T-helper 2 cell treated with Interferon-gamma antibody and Interleukin-4, amounts not matched to agents 5 μg/mL and 100 μg/mL, for 36 hours (primary cell): ENCODE measurements around the gene NBPF3.
"Not testable (repeated sequence)": the region's sequence is repeated elsewhere in the genome, so short reads cannot be mapped to it uniquely, and the experiment has no call there.

Experiments used
- DNase-seq: peaks from one replicate; pipeline ENCODE4 v3.0.0; 2021; ENCODE audit warnings: low spot score
- H3K27ac Mint-ChIP-seq: one replicate; pipeline ENCODE4 v1.8.0; 2021; ENCODE audit warnings: mild to moderate bottlenecking, mixed read lengths
- H3K27me3 Mint-ChIP-seq: one replicate; pipeline ENCODE4 v1.8.0; 2021; ENCODE audit warnings: low read depth, mixed read lengths
- H3K36me3 Mint-ChIP-seq: one replicate; pipeline ENCODE4 v1.8.0; 2021; ENCODE audit warnings: low read depth, mixed read lengths
- H3K4me1 Mint-ChIP-seq: one replicate; pipeline ENCODE4 v1.8.0; 2021; ENCODE audit warnings: low read depth, mixed read lengths
- H3K4me3 Mint-ChIP-seq: one replicate; pipeline ENCODE4 v1.8.0; 2022; ENCODE audit warnings: mild to moderate bottlenecking, moderate library complexity, mixed read lengths
- H3K9me3 Mint-ChIP-seq: one replicate; pipeline ENCODE4 v1.8.0; 2021; ENCODE audit warnings: mixed read lengths

Gene NBPF3

GRCh38 chr1:21439721-21440629, at the start of gene NBPF3:
Gene NBPF3 (plus strand): TSS chr1:21440137. CDS start chr1:21445087, 4,950 bp downstream.
- peak within 1 kb of the TSS; percentile 80 for H3K27ac Mint-ChIP-seq
- H3K9me3 Mint-ChIP-seq, result no peaks in the 10 kb centered on the region
- peak; percentile 84 for DNase-seq
- peaks cover 14% of the 10 kb centered on the region for H3K4me1 Mint-ChIP-seq
- H3K36me3 Mint-ChIP-seq, result no peaks in the 10 kb centered on the region
- H3K4me3 Mint-ChIP-seq, result peak within 1 kb of the TSS; percentile 90
- H3K27me3 Mint-ChIP-seq, result peaks cover 32% of the 10 kb centered on the region

DNA sequence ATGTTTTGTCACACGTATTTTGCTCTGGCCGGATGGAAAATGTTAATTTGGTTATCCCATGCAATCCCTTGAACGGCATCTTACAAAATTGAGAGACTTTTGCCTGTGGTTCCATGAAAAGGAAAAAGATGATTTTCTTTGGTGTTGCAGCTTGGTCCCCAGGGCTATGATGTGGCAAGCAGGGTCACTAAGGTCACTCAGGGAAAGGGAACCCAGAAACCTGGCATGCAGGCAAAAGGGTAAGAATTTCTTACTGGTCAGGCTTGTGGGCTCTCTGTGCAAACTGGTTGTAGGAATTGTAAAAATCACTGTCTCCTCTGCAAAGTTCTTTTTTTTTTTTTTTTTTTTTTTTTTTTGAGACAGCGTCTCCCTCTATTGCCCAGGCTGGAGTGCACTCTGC, 48.4 kb upstream of the NBPF3 start:
- Mint-ChIP-seq H3K9me3 (peaks cover 3% of the 10 kb centered on the region), H3K27me3 (peaks cover 4% of the 10 kb centered on the region), H3K27ac (no peak overlapping the region), H3K36me3 (no peaks in the 10 kb centered on the region), H3K4me3 (no peak overlapping the region), H3K4me1 (peaks cover 4% of the 10 kb centered on the region)
- no peak for DNase-seq

- no peak for DNase-seq
- no peaks in the 10 kb centered on the region for H3K36me3 Mint-ChIP-seq
- peaks cover 3% of the 10 kb centered on the region for H3K9me3 Mint-ChIP-seq
- H3K4me3 Mint-ChIP-seq, result no peak overlapping the region
- peaks cover 5% of the 10 kb centered on the region for H3K4me1 Mint-ChIP-seq
- H3K27me3 Mint-ChIP-seq, result peaks cover 4% of the 10 kb centered on the region
- no peak overlapping the region for H3K27ac Mint-ChIP-seq
Observed at GRCh38 chr1:21392587-21393263, 47.2 kb upstream of the NBPF3 start.

- H3K27me3 Mint-ChIP-seq, result peaks cover 18% of the 10 kb centered on the region
- peaks cover 13% of the 10 kb centered on the region for H3K4me1 Mint-ChIP-seq
- H3K9me3 Mint-ChIP-seq, result no peaks in the 10 kb centered on the region
- H3K4me3 Mint-ChIP-seq, result no peak overlapping the region
- H3K27ac Mint-ChIP-seq, result no peak overlapping the region
- DNase-seq, result no peak
- H3K36me3 Mint-ChIP-seq, result no peaks in the 10 kb centered on the region
Observed at GRCh38 chr1:21396516-21396915, 43.4 kb upstream of the NBPF3 start.

- DNase-seq, result no peak
- H3K36me3 Mint-ChIP-seq, result no peaks in the 10 kb centered on the region
- H3K27ac Mint-ChIP-seq, result no peak overlapping the region
- peaks cover 20% of the 10 kb centered on the region for H3K27me3 Mint-ChIP-seq
- peak overlapping the region; percentile 43 for H3K4me3 Mint-ChIP-seq
- no peaks in the 10 kb centered on the region for H3K9me3 Mint-ChIP-seq
- peaks cover 13% of the 10 kb centered on the region for H3K4me1 Mint-ChIP-seq
Observed at GRCh38 chr1:21397813-21398188, 42.1 kb upstream of the NBPF3 start.

GRCh38 chr1:21401726-21402346, 38.1 kb upstream of the NBPF3 start:
- not testable (repeated sequence) for H3K4me3 Mint-ChIP-seq, H3K36me3 Mint-ChIP-seq, H3K27ac Mint-ChIP-seq, H3K9me3 Mint-ChIP-seq, DNase-seq
- Mint-ChIP-seq H3K27me3 (peaks cover 27% of the 10 kb centered on the region), H3K4me1 (peaks cover 13% of the 10 kb centered on the region)

GRCh38 chr1:21406659-21407058, 33.3 kb upstream of the NBPF3 start:
- Mint-ChIP-seq H3K4me3 (no peak overlapping the region), H3K4me1 (no peaks in the 10 kb centered on the region), H3K27me3 (peaks cover 21% of the 10 kb centered on the region), H3K27ac (no peak overlapping the region), H3K9me3 (no peaks in the 10 kb centered on the region), H3K36me3 (no peaks in the 10 kb centered on the region)
- DNase-seq, result no peak

DNA sequence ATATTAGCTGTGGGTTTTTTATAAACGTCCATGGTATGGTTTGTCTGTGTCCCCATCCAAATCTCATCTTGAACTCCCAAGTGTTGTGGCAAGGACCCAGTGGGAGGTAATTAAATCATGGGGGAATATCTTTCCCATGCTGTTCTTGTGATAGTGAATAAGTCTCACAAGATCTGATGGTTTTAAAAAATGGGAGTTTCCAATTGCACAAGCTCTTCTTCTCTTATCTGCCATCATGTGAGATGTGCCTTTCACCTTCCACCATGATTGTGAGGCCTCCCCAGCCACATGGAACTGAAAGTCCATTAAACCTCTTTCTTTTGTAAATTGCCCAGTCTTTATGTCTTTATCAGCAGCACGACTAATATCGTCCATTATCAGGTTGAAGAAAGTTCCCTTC, 30.0 kb upstream of the NBPF3 start:
- not testable (repeated sequence) for H3K4me3 Mint-ChIP-seq, DNase-seq, H3K4me1 Mint-ChIP-seq, H3K9me3 Mint-ChIP-seq, H3K27ac Mint-ChIP-seq, H3K36me3 Mint-ChIP-seq
- peaks cover 23% of the 10 kb centered on the region for H3K27me3 Mint-ChIP-seq

- no peaks in the 10 kb centered on the region for H3K4me1 Mint-ChIP-seq
- no peak overlapping the region for H3K27ac Mint-ChIP-seq
- no peak for DNase-seq
- no peaks in the 10 kb centered on the region for H3K9me3 Mint-ChIP-seq
- no peaks in the 10 kb centered on the region for H3K36me3 Mint-ChIP-seq
- peaks cover 34% of the 10 kb centered on the region for H3K27me3 Mint-ChIP-seq
- no peak overlapping the region for H3K4me3 Mint-ChIP-seq
Observed at GRCh38 chr1:21414015-21414414, 25.9 kb upstream of the NBPF3 start.

GRCh38 chr1:21420378-21420777, 19.6 kb upstream of the NBPF3 start:
- H3K4me1 Mint-ChIP-seq, H3K4me3 Mint-ChIP-seq, H3K27ac Mint-ChIP-seq, DNase-seq, H3K9me3 Mint-ChIP-seq, H3K36me3 Mint-ChIP-seq: not testable (repeated sequence)
- H3K27me3 Mint-ChIP-seq, result peaks cover 40% of the 10 kb centered on the region

DNA sequence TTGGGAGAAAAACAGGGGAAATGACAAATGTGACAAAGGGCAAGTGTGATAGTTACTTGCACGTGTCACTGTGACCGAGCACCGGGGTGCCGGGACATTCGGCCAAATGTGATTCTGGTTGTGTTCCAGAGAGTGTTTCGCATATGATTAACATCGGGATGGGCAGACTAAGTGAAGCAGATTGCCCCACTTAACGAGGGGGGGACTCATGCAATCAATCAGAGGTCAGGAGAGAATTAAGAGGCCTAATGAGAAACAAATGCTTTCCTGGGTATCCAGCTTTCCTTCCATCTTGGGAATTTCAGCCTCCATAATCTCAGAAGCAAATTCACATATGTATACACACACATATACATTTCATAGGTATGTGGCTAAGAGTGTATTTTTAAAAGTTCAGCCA, 18.6 kb upstream of the NBPF3 start:
- peaks cover 38% of the 10 kb centered on the region for H3K27me3 Mint-ChIP-seq
- not testable (repeated sequence) for H3K4me3 Mint-ChIP-seq, DNase-seq, H3K36me3 Mint-ChIP-seq, H3K27ac Mint-ChIP-seq, H3K4me1 Mint-ChIP-seq, H3K9me3 Mint-ChIP-seq

GRCh38 chr1:21427798-21428480, 12.0 kb upstream of the NBPF3 start:
- H3K27me3 Mint-ChIP-seq, result peaks cover 15% of the 10 kb centered on the region
- H3K36me3 Mint-ChIP-seq, H3K27ac Mint-ChIP-seq, H3K4me1 Mint-ChIP-seq, DNase-seq, H3K4me3 Mint-ChIP-seq, H3K9me3 Mint-ChIP-seq: not testable (repeated sequence)

DNA sequence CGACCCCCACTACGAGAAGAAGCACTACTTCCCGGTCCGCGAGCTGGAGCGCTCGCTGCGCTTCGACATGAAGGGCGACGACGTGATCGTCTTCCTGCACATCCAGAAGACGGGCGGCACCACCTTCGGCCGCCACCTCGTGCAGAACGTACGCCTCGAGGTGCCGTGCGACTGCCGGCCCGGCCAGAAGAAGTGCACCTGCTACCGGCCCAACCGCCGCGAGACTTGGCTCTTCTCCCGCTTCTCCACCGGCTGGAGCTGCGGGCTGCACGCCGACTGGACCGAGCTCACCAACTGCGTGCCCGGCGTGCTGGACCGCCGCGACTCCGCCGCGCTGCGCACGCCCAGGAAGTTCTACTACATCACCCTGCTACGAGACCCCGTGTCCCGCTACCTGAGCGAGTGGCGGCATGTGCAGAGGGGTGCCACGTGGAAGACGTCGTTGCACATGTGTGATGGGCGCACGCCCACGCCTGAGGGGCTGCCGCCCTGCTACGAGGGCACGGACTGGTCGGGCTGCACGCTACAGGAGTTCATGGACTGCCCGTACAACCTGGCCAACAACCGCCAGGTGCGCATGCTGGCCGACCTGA, 11.4 kb upstream of the NBPF3 start:
- H3K27me3 Mint-ChIP-seq, result peaks cover 20% of the 10 kb centered on the region
- H3K4me1 Mint-ChIP-seq, H3K4me3 Mint-ChIP-seq, H3K27ac Mint-ChIP-seq, H3K9me3 Mint-ChIP-seq, H3K36me3 Mint-ChIP-seq, DNase-seq: not testable (repeated sequence)
